WTC11 (cell line): Measurements from ENCODE around the gene NEK6. TPM values are rescaled to one million over a fixed set of nuclear protein-coding genes. Genes with fewer than 3 reads are reported as not detected.

Experiments
- ATAC-seq: fragments of 200-7000 bp; cut with Tn5 transposase; 2 replicates; pipeline ENCODE4 v1.10.0; 2021; ENCODE audit warnings: mild to moderate bottlenecking, moderate library complexity
- CTCF ChIA-PET: fragments of 300-600 bp; sonication (Branson Sonifier 250); formaldehyde crosslinking; loops from one replicate; lab custom pipeline; 2021; ENCODE audit warnings: antibody characterized with exemption; lab: Charles Lee
- POLR2A ChIA-PET: fragments of 350-600 bp; sonication (Branson Sonifier 250); formaldehyde crosslinking; loops from one replicate; lab custom pipeline; 2021; ENCODE audit warnings: antibody characterized with exemption; lab: Charles Lee
- DNase-seq: peaks from one replicate; pipeline ENCODE4 v3.0.0; 2021; ENCODE audit warnings: low spot score
- H3K27ac Mint-ChIP-seq: 2 replicates; pipeline ENCODE4 v1.8.0; 2021; ENCODE audit warnings: mixed read lengths
- H3K27me3 Mint-ChIP-seq: 2 replicates; pipeline ENCODE4 v1.8.0; 2021; ENCODE audit warnings: low read depth, mild to moderate bottlenecking, moderate library complexity, mixed read lengths
- H3K36me3 Mint-ChIP-seq: 2 replicates; pipeline ENCODE4 v1.8.0; 2021; ENCODE audit warnings: mixed read lengths
- H3K4me1 Mint-ChIP-seq: 2 replicates; pipeline ENCODE4 v1.8.0; 2022; ENCODE audit warnings: mixed read lengths
- H3K4me3 Mint-ChIP-seq: 2 replicates; pipeline ENCODE4 v1.8.0; 2021; ENCODE audit warnings: mild to moderate bottlenecking, moderate library complexity, mixed read lengths
- H3K9me3 Mint-ChIP-seq: 2 replicates; pipeline ENCODE4 v1.8.0; 2021; ENCODE audit warnings: mixed read lengths
- ELF4 ChIP-seq: sonication (generic); formaldehyde crosslinking; IDR thresholded peaks from 2 replicates; pipeline ENCODE4 v1.8.1; 2022; ENCODE audit warnings: low read depth, mild to moderate bottlenecking, moderate library complexity, missing genetic modification reagents
- GABPB1 ChIP-seq: sonication (generic); formaldehyde crosslinking; IDR thresholded peaks from 2 replicates; pipeline ENCODE4 v1.8.1; 2023; ENCODE audit warnings: mild to moderate bottlenecking, missing genetic modification reagents
- IRF2 ChIP-seq: sonication (generic); formaldehyde crosslinking; IDR thresholded peaks from 2 replicates; pipeline ENCODE4 v1.8.0; 2022; ENCODE audit warnings: low read depth, missing genetic modification reagents, borderline replicate concordance
- JUN ChIP-seq: sonication (generic); formaldehyde crosslinking; IDR thresholded peaks from 2 replicates; pipeline ENCODE4 v1.8.0; 2023; ENCODE audit warnings: mild to moderate bottlenecking, missing genetic modification reagents
- NR3C1 ChIP-seq: sonication (generic); formaldehyde crosslinking; conservative IDR thresholded peaks from 2 replicates; pipeline ENCODE4 v1.8.1; 2023; ENCODE audit warnings: low read depth, mild to moderate bottlenecking, missing genetic modification reagents
- OVOL2 ChIP-seq: fragments of 250-450 bp; sonication (Bioruptor Pico); IDR thresholded peaks from 2 replicates; pipeline ENCODE4 v1.9.0; 2021; ENCODE audit warnings: mild to moderate bottlenecking, borderline replicate concordance
- RORB ChIP-seq: fragments of 250-450 bp; sonication (Bioruptor Pico); IDR thresholded peaks from 2 replicates; pipeline ENCODE4 v1.9.0; 2021; ENCODE audit warnings: mild to moderate bottlenecking
- ZNF263 ChIP-seq: sonication (generic); formaldehyde crosslinking; IDR thresholded peaks from 2 replicates; pipeline ENCODE4 v1.8.1; 2022; ENCODE audit warnings: low read depth, mild to moderate bottlenecking, moderate library complexity, missing genetic modification reagents
- ZNF396 ChIP-seq: fragments of 250-450 bp; sonication (Bioruptor Pico); IDR thresholded peaks from 2 replicates; pipeline ENCODE4 v1.8.0; 2021; ENCODE audit warnings: mild to moderate bottlenecking, moderate library complexity, borderline replicate concordance
- total RNA-seq: library from RNA; stranded (reverse); gene quantifications from 3 replicates; pipeline ENCODE4 v1.2.3, GENCODE V29; 2021
- TF ChIP-seq, protein P1 (sequence below): sonication (generic); formaldehyde crosslinking; IDR thresholded peaks from 2 replicates; pipeline ENCODE4 v1.8.0; 2022; ENCODE audit warnings: mild to moderate bottlenecking, missing genetic modification reagents
- TF ChIP-seq, protein P2 (sequence below): sonication (generic); formaldehyde crosslinking; IDR thresholded peaks from 2 replicates; pipeline ENCODE4 v1.8.0; 2022; ENCODE audit warnings: missing genetic modification reagents
- TF ChIP-seq, protein P3 (sequence below): sonication (generic); formaldehyde crosslinking; IDR thresholded peaks from 2 replicates; pipeline ENCODE4 v1.8.1; 2022; ENCODE audit warnings: mild to moderate bottlenecking, moderate library complexity, missing genetic modification reagents
- TF ChIP-seq, protein P4 (sequence below): fragments of 250-450 bp; sonication (Bioruptor Pico); conservative IDR thresholded peaks from 2 replicates; pipeline ENCODE4 v1.9.0; 2021; ENCODE audit warnings: mild to moderate bottlenecking
- TF ChIP-seq, protein P5 (sequence below): sonication (generic); formaldehyde crosslinking; IDR thresholded peaks from 2 replicates; pipeline ENCODE4 v1.8.0; 2022; ENCODE audit warnings: mild to moderate bottlenecking, missing genetic modification reagents
- TF ChIP-seq, protein P6 (sequence below): fragments of 250-450 bp; sonication (Bioruptor Pico); IDR thresholded peaks from 2 replicates; pipeline ENCODE4 v1.9.0; 2021; ENCODE audit warnings: mild to moderate bottlenecking, borderline replicate concordance
- TF ChIP-seq, protein P7 (sequence below): sonication (generic); formaldehyde crosslinking; IDR thresholded peaks from 2 replicates; pipeline ENCODE4 v1.8.1; 2023; ENCODE audit warnings: mild to moderate bottlenecking, missing genetic modification reagents
- TF ChIP-seq, protein P8 (sequence below): sonication (generic); formaldehyde crosslinking; IDR thresholded peaks from 2 replicates; pipeline ENCODE4 v1.8.1; 2023; ENCODE audit warnings: mild to moderate bottlenecking, missing genetic modification reagents, moderate library complexity
- TF ChIP-seq, protein P9 (sequence below): sonication (generic); formaldehyde crosslinking; IDR thresholded peaks from 2 replicates; pipeline ENCODE4 v1.8.1; 2022; ENCODE audit warnings: low read depth, missing genetic modification reagents, borderline replicate concordance

Gene NEK6
- total RNA-seq, 1 experiment from 2014 or later, result 23.0 TPM

DNA sequence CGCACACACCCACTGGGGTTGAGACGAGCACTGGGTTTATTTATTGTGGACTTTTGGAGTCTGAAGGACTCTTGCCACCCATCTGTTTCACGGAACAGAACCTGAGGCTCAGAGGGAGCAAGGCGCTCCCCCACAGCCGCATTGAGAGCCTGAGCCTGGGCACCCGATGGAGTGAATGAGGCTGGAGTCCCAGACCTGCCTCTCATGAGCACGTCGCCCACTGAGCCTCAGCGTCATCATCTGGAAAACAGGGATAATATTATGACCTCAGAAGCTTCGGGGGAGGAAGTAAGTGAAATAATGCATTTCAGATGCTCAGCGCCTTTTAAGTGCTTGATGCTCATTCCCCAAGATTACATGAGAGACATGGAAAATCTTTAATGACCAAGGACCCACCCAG is 5.5 kb downstream of the NEK6 start:
- ATAC-seq (no peak), DNase-seq (no peak)
- Mint-ChIP-seq H3K4me3 (no peak overlapping the region), H3K9me3 (no peaks in the 10 kb centered on the region), H3K36me3 (no peaks in the 10 kb centered on the region), H3K27ac (peak overlapping the region; percentile 79), H3K4me1 (peaks cover 43% of the 10 kb centered on the region), H3K27me3 (peaks cover 2% of the 10 kb centered on the region; the same call in 1 of the 2 replicates)
- ChIA-PET POLR2A (no interaction called here), CTCF (no interaction called here)
- TF ChIP-seq IRF2 (CRISPR knock-in tag) (no peak), ZNF396 (CRISPR knock-in tag) (no peak), ELF4 (CRISPR knock-in tag) (no peak), GABPB1 (CRISPR knock-in tag) (no peak), OVOL2 (CRISPR knock-in tag) (no peak), ZNF263 (CRISPR knock-in tag) (no peak), RORB (no peak), JUN (no peak), NR3C1 (CRISPR knock-in tag) (no peak)
- TF ChIP-seq, protein P1, sequence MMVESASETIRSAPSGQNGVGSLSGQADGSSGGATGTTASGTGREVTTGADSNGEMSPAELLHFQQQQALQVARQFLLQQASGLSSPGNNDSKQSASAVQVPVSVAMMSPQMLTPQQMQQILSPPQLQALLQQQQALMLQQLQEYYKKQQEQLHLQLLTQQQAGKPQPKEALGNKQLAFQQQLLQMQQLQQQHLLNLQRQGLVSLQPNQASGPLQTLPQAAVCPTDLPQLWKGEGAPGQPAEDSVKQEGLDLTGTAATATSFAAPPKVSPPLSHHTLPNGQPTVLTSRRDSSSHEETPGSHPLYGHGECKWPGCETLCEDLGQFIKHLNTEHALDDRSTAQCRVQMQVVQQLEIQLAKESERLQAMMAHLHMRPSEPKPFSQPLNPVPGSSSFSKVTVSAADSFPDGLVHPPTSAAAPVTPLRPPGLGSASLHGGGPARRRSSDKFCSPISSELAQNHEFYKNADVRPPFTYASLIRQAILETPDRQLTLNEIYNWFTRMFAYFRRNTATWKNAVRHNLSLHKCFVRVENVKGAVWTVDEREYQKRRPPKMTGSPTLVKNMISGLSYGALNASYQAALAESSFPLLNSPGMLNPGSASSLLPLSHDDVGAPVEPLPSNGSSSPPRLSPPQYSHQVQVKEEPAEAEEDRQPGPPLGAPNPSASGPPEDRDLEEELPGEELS (CRISPR knock-in tag), result no peak
- TF ChIP-seq, protein P2, sequence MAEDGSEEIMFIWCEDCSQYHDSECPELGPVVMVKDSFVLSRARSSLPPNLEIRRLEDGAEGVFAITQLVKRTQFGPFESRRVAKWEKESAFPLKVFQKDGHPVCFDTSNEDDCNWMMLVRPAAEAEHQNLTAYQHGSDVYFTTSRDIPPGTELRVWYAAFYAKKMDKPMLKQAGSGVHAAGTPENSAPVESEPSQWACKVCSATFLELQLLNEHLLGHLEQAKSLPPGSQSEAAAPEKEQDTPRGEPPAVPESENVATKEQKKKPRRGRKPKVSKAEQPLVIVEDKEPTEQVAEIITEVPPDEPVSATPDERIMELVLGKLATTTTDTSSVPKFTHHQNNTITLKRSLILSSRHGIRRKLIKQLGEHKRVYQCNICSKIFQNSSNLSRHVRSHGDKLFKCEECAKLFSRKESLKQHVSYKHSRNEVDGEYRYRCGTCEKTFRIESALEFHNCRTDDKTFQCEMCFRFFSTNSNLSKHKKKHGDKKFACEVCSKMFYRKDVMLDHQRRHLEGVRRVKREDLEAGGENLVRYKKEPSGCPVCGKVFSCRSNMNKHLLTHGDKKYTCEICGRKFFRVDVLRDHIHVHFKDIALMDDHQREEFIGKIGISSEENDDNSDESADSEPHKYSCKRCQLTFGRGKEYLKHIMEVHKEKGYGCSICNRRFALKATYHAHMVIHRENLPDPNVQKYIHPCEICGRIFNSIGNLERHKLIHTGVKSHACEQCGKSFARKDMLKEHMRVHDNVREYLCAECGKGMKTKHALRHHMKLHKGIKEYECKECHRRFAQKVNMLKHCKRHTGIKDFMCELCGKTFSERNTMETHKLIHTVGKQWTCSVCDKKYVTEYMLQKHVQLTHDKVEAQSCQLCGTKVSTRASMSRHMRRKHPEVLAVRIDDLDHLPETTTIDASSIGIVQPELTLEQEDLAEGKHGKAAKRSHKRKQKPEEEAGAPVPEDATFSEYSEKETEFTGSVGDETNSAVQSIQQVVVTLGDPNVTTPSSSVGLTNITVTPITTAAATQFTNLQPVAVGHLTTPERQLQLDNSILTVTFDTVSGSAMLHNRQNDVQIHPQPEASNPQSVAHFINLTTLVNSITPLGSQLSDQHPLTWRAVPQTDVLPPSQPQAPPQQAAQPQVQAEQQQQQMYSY, result no peak
- TF ChIP-seq, protein P3, sequence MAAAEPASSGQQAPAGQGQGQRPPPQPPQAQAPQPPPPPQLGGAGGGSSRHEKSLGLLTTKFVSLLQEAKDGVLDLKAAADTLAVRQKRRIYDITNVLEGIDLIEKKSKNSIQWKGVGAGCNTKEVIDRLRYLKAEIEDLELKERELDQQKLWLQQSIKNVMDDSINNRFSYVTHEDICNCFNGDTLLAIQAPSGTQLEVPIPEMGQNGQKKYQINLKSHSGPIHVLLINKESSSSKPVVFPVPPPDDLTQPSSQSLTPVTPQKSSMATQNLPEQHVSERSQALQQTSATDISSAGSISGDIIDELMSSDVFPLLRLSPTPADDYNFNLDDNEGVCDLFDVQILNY (CRISPR knock-in tag), result no peak
- TF ChIP-seq, protein P4, sequence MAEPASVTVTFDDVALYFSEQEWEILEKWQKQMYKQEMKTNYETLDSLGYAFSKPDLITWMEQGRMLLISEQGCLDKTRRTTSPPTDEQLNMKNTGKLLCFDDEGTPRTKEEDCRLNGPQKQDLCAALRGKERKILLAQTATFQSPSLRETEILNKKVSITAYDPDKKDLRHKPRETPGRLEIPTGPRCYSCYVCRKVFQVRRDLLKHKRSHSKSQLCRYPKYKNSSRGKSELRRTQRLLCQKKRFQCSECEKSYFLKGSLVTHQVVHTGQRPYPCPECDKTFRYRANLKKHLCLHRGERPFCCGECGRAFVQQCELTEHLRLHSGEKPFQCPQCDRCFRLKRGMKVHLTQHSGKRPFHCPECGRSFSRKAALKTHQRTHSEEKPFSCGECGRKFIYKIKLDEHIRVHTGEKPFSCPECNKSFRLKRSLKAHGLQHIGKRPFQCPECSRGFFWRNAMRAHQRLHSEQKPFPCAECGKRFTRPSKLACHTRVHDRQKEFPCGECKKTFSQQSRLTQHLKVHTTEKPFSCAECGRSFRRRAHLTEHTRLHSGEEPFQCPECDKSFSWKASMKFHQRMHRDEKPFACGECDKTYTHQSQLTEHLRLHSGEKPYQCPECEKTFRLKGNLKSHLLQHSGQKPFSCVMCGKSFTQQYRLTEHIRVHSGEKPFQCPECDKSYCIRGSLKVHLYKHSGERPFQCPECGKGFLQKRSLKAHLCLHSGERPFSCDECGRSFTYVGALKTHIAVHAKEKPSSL (CRISPR knock-in tag), result no peak
- TF ChIP-seq, protein P5, sequence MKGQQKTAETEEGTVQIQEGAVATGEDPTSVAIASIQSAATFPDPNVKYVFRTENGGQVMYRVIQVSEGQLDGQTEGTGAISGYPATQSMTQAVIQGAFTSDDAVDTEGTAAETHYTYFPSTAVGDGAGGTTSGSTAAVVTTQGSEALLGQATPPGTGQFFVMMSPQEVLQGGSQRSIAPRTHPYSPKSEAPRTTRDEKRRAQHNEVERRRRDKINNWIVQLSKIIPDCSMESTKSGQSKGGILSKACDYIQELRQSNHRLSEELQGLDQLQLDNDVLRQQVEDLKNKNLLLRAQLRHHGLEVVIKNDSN (CRISPR knock-in tag), result no peak
- TF ChIP-seq, protein P6, sequence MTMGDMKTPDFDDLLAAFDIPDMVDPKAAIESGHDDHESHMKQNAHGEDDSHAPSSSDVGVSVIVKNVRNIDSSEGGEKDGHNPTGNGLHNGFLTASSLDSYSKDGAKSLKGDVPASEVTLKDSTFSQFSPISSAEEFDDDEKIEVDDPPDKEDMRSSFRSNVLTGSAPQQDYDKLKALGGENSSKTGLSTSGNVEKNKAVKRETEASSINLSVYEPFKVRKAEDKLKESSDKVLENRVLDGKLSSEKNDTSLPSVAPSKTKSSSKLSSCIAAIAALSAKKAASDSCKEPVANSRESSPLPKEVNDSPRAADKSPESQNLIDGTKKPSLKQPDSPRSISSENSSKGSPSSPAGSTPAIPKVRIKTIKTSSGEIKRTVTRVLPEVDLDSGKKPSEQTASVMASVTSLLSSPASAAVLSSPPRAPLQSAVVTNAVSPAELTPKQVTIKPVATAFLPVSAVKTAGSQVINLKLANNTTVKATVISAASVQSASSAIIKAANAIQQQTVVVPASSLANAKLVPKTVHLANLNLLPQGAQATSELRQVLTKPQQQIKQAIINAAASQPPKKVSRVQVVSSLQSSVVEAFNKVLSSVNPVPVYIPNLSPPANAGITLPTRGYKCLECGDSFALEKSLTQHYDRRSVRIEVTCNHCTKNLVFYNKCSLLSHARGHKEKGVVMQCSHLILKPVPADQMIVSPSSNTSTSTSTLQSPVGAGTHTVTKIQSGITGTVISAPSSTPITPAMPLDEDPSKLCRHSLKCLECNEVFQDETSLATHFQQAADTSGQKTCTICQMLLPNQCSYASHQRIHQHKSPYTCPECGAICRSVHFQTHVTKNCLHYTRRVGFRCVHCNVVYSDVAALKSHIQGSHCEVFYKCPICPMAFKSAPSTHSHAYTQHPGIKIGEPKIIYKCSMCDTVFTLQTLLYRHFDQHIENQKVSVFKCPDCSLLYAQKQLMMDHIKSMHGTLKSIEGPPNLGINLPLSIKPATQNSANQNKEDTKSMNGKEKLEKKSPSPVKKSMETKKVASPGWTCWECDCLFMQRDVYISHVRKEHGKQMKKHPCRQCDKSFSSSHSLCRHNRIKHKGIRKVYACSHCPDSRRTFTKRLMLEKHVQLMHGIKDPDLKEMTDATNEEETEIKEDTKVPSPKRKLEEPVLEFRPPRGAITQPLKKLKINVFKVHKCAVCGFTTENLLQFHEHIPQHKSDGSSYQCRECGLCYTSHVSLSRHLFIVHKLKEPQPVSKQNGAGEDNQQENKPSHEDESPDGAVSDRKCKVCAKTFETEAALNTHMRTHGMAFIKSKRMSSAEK (CRISPR knock-in tag), result no peak
- TF ChIP-seq, protein P7, sequence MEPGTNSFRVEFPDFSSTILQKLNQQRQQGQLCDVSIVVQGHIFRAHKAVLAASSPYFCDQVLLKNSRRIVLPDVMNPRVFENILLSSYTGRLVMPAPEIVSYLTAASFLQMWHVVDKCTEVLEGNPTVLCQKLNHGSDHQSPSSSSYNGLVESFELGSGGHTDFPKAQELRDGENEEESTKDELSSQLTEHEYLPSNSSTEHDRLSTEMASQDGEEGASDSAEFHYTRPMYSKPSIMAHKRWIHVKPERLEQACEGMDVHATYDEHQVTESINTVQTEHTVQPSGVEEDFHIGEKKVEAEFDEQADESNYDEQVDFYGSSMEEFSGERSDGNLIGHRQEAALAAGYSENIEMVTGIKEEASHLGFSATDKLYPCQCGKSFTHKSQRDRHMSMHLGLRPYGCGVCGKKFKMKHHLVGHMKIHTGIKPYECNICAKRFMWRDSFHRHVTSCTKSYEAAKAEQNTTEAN (CRISPR knock-in tag), result no peak
- TF ChIP-seq, protein P8, sequence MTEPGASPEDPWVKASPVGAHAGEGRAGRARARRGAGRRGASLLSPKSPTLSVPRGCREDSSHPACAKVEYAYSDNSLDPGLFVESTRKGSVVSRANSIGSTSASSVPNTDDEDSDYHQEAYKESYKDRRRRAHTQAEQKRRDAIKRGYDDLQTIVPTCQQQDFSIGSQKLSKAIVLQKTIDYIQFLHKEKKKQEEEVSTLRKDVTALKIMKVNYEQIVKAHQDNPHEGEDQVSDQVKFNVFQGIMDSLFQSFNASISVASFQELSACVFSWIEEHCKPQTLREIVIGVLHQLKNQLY (CRISPR knock-in tag), result no peak
- TF ChIP-seq, protein P9, sequence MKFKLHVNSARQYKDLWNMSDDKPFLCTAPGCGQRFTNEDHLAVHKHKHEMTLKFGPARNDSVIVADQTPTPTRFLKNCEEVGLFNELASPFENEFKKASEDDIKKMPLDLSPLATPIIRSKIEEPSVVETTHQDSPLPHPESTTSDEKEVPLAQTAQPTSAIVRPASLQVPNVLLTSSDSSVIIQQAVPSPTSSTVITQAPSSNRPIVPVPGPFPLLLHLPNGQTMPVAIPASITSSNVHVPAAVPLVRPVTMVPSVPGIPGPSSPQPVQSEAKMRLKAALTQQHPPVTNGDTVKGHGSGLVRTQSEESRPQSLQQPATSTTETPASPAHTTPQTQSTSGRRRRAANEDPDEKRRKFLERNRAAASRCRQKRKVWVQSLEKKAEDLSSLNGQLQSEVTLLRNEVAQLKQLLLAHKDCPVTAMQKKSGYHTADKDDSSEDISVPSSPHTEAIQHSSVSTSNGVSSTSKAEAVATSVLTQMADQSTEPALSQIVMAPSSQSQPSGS (CRISPR knock-in tag), result no peak
